Adrenal gland (tissue), 5 donors: ENCODE data around the gene SEMA5A.

Source experiments
- POLR2A ChIP-seq, 2 donors: fragments of 450-650 bp; IDR thresholded peaks; one replicate each; pipeline ENCODE4 v1.6.1; 2017; ENCODE audit warnings: antibody characterized with exemption in 2 of 2, mild to moderate bottlenecking in 2 of 2, moderate library complexity in 1 of 2
- TF ChIP-seq, protein P1 (sequence below), 6 experiments: fragments of 450-650 bp in 4 of 6; fragments of 200-600 bp in 2 of 6; sonication (generic) in 1 of 6; IDR thresholded peaks; 1 replicate in 5 of 6; 2 replicates in 1 of 6; pipeline versions ENCODE4 v1.5.1 to v1.8.0; 2016 to 2021; ENCODE audit warnings: antibody characterized with exemption in 6 of 6, mild to moderate bottlenecking in 2 of 6, moderate library complexity in 1 of 6
- donor health status: DM: no; HTN: no; CAD: no.

DNA sequence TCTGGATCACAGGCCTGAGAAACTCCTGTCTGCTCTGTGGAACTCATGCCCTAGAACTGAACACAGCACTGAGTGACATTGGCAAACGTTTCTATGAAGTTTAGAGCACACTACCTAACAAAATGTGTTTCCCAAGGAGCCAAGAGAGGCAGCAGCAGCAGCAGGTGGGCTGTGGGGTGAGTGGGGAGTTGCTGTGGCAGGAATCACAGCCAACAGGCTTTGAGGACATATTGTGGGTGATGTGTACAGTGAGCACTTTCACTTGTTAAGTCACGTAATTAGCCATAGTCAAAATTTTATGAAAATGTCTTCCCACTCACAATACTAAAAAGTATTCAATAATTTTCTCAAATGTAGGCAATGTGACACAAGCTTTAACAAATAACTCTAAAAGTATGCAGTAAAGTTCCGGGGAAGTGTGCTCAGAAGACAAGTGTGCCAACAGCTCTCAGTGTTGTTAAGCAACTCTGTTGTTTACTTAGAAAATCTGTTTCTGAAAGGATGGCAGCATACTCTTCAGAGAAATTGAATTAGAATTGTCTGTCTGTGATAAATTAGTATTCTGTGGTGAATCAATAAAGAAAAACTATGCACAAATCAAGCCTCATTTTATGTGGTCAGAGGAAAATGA, 482.1 kb downstream of the SEMA5A start:
- TF ChIP-seq, protein P1, sequence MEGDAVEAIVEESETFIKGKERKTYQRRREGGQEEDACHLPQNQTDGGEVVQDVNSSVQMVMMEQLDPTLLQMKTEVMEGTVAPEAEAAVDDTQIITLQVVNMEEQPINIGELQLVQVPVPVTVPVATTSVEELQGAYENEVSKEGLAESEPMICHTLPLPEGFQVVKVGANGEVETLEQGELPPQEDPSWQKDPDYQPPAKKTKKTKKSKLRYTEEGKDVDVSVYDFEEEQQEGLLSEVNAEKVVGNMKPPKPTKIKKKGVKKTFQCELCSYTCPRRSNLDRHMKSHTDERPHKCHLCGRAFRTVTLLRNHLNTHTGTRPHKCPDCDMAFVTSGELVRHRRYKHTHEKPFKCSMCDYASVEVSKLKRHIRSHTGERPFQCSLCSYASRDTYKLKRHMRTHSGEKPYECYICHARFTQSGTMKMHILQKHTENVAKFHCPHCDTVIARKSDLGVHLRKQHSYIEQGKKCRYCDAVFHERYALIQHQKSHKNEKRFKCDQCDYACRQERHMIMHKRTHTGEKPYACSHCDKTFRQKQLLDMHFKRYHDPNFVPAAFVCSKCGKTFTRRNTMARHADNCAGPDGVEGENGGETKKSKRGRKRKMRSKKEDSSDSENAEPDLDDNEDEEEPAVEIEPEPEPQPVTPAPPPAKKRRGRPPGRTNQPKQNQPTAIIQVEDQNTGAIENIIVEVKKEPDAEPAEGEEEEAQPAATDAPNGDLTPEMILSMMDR (IDR thresholded peaks at IDR 0.05), result no peak
- TF ChIP-seq POLR2A (IDR thresholded peaks at IDR 0.05), result no peak
